SIG-M5 (cell line): ENCODE results near the gene ABCA7.

Experiments used
- DNase-seq: peaks from one replicate; lab custom pipeline; 2025; lab: John Stamatoyannopoulos, UW

ABCA7 gene

DNA sequence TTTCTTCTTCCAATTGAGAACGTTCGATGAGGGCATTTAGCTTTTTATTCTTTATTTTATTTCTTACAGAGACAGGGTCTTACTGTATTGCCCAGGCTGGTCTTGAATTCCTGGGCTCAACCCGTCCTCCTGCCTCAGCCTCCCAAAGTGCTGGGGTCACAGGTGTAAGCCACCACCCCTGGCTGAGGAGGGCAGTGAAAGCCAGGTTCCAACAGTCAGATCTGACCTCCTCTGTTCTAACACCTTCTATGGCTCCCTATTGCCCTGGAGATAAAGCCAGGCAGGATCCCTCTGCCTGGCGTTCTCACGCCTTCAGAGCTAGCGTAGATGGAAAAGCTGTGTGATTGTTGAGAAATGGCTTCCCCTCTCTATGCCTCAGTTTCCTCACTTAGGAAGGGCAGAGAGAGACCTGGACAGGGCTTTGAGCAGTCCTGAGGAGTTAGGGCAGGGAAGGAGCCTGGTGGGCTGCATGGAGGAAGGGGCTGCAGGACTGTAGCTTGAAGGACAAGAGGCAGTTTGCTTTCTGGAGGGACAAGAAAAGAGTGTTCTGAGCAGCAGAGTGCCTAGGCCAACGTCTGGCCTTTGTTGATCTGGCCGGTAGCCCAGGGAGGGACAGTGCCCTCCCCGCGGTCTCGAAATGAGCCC, 32.6 kb downstream of the ABCA7 start:
- no peak for DNase-seq

GRCh38 chr19:1073063-1073955, 33.4 kb downstream of the ABCA7 start:
- DNase-seq = no peak

DNA sequence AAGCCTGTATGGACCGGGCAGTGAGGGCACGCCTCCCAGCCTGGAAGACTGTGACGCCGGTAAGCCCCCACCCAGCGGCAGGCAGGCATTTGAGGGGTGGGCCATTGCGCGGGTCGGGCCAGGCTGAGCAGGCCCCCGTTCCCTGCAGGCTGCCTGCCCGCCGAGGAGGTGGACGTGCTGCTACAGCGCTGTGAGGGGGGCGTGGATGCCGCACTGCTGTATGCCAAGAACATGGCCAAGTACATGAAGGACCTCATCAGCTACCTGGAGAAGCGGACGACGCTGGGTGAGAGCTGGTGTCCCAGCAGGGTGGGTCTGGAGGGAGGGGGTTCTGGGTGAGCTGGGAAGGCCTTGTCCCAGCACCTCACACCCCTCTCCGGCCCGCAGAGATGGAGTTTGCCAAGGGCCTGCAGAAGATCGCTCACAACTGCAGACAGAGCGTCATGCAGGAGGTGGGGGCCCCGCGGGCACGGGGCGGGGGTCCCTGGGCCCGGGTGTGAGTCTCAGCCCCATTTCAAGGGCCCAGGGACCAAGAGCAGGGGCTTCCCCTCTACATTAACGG, 34.1 kb downstream of the ABCA7 start:
- no peak for DNase-seq

- DNase-seq = no peak
These were observed 34.8 kb downstream of the ABCA7 start for GRCh38 chr19:1074544-1075283.

GRCh38 chr19:1076046-1076386, 36.1 kb downstream of the ABCA7 start:
- DNase-seq = no peak

- peak; percentile 50 for DNase-seq
These were observed 37.0 kb downstream of the ABCA7 start for GRCh38 chr19:1076951-1077350.

GRCh38 chr19:1079566-1080111, 39.7 kb downstream of the ABCA7 start:
- no peak for DNase-seq

- no peak for DNase-seq
These were observed 40.7 kb downstream of the ABCA7 start for GRCh38 chr19:1080360-1081161.

GRCh38 chr19:1081301-1082164, 41.6 kb downstream of the ABCA7 start:
- DNase-seq = no peak

DNA sequence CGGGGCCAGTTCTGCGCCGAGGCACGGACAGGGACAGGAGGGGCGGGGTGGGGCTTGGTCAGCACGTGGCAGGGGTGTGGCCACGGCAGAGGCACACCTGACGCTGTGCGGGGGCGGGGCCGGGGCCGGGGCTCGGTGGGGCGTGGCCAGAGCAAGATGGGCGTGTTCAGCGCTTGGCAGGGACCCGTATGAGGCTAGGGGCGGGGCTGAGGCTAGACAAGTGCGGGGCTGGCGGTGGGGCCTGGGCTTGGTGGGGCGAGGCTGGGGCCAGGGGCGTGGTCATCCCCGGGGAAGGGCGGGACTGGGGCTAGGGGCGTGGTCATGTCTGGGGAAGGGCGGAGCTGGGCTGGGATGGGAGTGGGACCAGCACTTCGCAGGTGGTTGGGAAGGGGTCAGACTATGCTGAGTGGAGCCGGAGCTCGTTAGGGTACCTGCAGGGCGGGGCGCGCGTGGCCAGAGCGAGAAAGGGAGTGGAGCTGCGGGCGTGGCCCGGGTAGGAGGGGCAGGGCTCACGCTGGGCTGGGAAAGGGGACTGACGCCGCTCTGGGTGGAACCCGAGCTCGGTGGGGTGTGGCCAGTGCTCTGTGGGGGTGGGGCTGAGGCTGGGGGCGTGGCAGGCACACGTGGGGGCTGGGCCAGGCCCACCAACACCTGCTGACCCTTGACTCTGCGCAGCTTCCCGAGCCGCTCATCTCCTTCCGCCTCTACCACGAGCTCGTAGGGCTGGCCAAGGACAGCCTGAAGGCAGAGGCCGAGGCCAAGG, 42.4 kb downstream of the ABCA7 start:
- DNase-seq = no peak

- no peak for DNase-seq
These were observed 43.3 kb downstream of the ABCA7 start for GRCh38 chr19:1082928-1083816.

DNA sequence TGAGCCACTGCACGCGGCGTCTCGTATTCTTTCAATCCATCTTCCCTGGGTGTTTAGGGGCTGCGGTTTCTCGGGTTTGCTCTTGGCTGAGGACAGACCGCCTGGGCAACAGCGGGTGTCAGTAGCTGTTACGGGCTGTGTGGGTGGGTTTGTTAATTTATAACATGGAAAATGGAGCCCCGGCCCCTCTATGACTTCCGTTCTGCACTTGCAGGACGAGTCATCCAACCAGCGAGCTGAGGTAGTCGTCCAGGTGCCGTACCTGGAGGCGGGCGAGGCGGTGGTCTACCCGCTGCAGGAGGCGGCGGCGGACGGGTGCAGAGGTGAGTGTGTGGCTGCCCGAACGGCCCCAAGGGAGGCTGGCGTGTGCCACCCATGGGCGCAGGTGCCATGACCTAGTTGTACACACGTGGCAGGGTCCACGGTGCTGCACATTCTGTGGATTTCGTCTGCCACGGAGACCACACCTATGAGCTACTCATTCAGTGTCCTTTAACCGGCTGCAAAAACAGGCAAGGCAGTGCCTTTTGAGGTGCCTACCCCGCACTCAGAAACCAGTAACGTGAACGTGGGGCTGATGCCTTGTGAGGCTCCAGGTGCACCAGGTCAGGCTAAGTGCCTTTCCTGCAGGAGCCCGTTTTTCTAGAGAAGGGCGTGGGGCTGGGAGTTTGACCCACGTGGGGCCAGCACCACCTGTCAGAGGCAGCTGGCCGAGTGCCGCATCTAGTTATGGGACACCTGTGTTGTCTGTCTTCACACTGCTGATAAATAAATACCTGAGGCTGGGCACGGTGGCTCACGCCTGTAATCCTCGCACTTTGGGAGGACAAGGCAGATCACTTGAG, 44.3 kb downstream of the ABCA7 start:
- DNase-seq = no peak

DNA sequence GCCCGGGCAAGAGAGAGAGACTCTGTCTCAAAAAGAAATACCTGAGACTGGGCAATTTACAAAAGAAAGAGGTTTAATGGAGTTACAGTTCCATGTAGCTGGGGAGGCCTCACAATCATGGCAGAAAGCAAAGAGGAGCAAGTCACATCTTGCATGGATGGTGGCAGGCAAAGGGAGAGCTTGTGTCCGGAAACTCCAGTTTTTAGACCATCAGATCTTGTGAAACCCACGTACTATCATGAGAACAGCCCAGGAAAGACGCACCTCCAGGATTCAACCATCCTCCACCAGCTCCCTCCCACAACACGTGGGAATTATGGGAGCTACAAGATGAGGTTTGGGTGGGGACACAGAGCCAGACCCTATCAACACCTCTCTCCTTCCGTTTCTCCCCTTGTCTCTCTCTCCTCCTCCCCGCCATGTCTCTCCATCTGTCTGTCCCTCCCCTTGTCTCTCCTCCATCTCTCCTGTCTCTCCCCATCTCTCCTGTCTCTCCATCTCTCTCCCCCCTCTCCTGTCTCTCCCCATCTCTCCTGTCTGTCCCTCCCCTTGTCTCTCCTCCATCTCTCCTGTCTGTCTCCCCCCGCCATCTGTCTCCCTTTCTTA, 45.2 kb downstream of the ABCA7 start:
- DNase-seq = no peak

DNA sequence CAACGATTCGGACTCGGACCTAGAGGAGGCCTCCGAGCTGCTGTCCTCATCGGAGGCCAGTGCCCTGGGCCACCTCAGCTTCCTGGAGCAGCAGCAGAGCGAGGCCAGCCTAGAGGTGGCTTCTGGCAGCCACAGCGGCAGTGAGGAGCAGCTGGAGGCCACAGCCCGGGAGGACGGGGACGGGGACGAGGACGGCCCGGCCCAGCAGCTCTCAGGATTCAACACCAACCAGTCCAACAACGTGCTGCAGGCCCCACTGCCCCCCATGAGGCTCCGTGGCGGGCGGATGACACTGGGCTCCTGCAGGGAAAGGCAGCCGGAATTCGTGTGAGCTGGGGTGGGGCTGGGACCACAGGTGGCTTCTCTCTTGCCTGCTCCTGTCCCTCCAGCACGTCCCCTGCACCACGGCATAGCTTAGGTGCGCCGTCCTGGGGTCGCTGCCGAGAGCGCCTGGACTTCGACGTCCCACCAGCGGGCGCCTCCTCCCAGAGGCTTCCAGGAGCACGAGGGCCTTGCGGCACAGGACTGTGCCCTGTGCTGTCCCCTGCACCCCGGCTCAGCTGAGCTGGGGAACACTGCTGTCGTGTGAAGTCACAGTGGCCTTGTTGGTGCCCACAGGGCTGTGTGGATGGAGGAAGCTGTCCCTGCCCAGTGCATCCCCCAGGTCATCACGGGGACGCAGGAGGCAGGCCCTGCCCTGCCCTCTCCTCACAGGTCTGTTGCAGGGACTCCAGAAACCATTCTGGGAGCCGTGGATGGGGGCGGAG, 46.0 kb downstream of the ABCA7 start:
- no peak for DNase-seq

DNA sequence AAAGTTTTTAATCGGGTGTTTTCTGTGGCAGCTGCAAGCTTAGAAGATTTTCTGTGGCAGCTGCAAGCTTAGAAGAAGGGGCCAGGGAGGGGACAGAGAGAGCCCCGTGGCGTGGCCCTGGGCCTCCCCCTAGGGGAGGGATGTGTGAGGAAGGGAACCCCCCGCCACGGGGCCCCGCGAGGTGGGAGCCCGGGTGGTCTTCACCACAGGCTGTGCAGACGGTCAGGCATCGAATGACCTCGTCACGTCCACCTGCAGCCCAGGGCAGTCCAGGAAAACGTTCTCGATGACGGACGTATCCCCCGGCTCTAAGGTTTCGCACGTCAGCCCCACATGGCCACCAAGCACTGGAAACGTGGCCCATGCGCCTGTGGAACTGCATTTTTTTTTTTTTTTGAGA, 46.7 kb downstream of the ABCA7 start:
- no peak for DNase-seq

DNA sequence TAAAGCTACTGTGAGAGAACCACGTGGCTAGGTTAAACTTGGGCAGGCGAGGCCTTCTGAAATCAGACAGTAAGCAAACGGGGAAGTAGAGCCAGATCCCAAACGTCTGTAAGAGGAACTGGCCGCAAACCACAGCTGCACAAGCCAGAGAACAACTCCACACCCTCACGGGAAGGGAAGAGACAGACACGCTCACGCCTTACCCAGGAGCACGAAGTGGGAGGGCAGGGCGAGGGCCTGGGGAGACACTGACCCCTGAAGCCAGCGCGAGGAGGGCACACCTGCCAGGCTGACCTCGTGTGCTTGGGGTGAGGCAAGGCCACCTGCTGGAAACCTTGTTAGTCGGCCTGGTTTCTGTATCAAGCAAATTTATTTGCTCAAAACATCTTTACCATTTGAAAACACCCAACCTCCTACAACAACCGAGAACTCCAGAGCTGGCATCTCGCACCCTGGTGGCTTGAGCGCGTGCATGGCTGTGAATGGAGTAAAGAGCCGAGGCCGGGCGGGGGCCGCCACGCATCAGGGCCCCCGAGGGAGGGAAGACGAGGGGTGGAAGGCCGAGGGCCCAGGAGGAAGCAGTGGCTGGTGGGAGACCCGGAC, 48.0 kb downstream of the ABCA7 start:
- peak; percentile 69 for DNase-seq
